ENCODE results near the gene ADRA2A. TPM values are rescaled to one million over a fixed set of nuclear protein-coding genes. Genes with fewer than 3 reads are reported as not detected.

ADRA2A gene
- polyA plus RNA-seq, 3 donors: 3.9 to 99.6 (median 10.6) TPM

GRCh38 chr10:111081595-111081994, 4.8 kb downstream of the ADRA2A start:
- 90 to 99% (median 91%) methylated on average over 5 to 6 of the region's 6 CpGs for WGBS, 3 donors
- H3K27ac ChIP-seq (ENCODE audit: low read depth, low read length): no peak overlapping the region

GRCh38 chr10:111082102-111082975, 5.5 kb downstream of the ADRA2A start:
- H3K27ac ChIP-seq (ENCODE audit: low read depth, low read length): no peak overlapping the region
- 58 to 70% (median 60%) methylated on average over 9 to 12 of the region's 12 CpGs for WGBS, 3 donors

DNA sequence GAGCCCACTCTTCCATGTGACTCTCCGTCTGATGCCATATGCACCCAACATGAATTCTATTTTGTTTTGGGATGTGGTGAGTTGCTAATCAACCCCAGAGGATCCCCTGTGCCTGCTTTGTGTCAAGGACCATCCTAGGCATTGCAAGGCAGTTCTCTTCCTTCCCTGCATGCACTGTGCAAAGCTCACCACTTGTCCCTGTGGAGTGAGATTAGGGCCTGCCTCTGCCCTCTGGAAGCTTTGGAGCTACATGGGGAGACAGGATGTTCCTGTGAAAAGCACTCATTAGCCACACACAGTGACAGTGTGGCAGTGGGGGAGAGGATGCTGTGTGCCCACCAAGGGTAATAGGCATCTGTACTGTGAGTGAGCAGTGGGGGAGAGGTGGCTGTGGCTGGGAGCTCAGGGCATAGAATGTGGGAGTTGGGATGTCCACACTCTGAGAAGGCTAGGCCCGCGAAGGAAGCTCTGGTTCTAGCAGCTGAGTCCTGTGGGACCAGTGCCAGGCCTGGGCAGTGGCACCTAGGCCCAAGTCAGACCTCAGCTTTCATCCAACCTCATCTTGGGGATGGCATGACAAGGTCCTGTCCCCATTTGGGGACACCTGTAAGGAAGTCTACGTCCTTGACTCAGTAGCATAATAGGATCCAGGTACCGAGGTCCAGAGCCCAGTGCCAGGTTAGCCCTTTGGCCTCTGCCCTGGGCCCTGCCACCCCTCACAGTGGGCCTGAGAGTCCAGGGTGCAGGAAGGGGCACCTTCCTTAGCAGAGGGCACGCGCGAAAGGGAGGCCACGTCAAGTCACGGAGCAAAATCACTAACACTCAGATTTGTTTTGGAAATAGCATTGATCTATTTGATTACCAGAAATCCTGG, 6.6 kb downstream of the ADRA2A start:
- H3K27ac ChIP-seq (ENCODE audit: low read depth, low read length): no peak overlapping the region
- WGBS, 3 donors: 96 to 98% (median 97%) methylated on average over 10 of the region's 10 CpGs

DNA sequence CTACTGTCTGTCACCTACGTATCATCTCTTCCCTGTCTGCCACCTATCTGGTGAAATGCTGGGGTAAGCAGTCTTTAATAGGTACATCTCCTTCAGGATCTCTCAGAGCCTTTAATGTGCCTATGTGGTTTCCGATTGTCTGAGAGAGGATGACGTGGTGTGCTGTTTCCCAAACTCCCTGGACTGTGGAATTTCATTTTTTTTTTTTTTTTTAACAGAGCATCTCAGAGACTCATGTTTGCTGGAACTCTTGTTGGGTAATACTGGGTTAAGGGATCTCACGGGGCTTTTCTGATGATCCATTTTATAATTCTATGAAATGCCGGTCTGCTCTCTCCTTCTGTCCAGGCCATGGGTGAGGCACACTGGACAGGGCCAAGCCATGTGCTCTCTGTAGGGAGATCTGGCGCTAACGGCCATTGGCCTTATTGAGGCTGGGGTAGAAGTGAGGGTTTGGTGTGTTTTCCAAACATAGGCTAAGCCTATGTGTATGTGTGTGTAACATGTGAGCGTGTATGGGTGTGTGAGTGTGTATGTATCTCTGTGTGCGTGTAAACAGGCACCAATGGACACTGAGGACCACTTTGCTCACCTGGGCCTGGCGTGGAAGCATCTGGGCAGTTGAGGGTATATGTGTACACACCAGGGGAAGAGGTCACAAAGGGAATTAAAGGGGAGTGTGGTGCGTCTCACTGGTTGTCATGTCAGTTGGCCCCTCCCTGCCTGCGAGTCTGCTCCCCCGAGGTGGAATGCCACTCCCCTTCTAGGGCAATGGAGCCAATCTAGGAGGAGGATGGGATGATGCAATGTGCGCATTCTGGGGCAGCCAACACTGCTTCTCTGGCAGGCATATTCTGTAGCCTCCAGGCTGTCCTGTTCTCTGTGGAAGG, 7.8 kb downstream of the ADRA2A start:
- 72 to 91% (median 82%) methylated on average over 14 of the region's 14 CpGs for WGBS, 3 donors
- H3K27ac ChIP-seq (ENCODE audit: low read depth, low read length): no peak overlapping the region

DNA sequence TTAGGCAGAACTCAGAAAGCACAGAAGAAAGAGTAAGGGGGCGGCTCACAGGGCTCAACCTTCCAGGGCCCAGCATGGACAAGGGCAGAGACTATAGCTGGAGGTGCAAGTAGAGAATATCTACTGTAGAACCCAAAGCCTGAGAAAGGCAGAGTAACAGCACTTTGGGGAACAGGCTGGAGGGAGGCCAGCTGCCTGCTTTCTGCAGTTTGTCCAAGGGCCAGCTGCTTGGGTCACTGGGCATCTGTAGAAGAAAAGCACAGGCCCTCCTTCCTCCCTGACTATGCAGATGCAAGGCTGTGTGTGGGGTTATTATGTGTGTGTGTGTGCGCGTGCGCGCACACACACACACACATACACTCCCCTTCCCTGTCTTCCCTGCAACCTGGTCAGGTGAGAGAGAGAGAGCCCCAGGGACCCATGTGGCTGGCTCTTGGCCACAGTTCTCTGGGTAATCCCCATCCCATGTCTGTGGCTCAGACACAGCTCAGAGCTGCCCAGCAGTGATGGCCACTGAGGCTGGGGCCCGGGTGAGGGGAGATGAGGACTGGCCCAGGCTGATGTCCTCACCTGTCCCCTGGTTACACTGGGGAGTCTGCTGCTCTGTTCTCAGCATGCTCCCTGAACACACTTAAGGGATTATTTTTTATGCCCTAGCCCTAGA, 9.0 kb downstream of the ADRA2A start:
- 76 to 93% (median 82%) methylated on average over 3 to 6 of the region's 6 CpGs for WGBS, 3 donors
- no peak overlapping the region for H3K27ac ChIP-seq (ENCODE audit: low read depth, low read length)

DNA sequence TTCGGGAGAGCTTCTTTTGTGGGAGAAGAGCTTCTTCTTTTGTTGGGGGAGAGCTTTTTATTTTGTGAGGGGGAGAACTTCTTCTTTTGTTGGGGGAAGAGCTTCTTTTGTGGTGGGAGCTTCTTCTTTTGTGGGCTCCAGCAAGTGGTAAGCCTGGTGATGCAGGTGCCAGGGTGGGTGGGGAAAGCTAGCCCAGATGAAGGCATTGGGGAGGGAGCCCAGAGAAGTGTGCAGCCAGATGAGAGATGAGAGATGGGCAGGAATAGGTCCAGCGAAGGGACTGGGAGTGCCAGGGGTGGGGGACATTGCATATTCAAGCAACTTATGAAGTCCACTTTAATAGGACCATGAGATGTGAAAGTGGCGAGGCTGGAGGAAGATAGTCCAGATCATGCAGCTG, 9.7 kb downstream of the ADRA2A start:
- 58 to 67% (median 60%) methylated on average over 3 of the region's 3 CpGs for WGBS, 3 donors
- H3K27ac ChIP-seq (ENCODE audit: low read depth, low read length): no peak overlapping the region

- 85 to 96% (median 93%) methylated on average over 11 of the region's 11 CpGs for WGBS, 3 donors
Observed at GRCh38 chr10:111087331-111087756, 10.5 kb downstream of the ADRA2A start.

GRCh38 chr10:111087968-111088505, 11.2 kb downstream of the ADRA2A start:
- WGBS, 3 donors: 89 to 96% (median 92%) methylated on average over 4 of the region's 4 CpGs
- no peak overlapping the region for H3K27ac ChIP-seq (ENCODE audit: low read depth, low read length)

More at GRCh38 chr10:111087331-111087756, 10.5 kb downstream of the ADRA2A start:
- H3K27ac ChIP-seq (ENCODE audit: low read depth, low read length): no peak overlapping the region

GRCh38 chr10:111089293-111089692, 12.5 kb downstream of the ADRA2A start:
- WGBS, 3 donors: 90 to 100% (median 93%) methylated on average over 3 of the region's 3 CpGs
- no peak overlapping the region for H3K27ac ChIP-seq (ENCODE audit: low read depth, low read length)

DNA sequence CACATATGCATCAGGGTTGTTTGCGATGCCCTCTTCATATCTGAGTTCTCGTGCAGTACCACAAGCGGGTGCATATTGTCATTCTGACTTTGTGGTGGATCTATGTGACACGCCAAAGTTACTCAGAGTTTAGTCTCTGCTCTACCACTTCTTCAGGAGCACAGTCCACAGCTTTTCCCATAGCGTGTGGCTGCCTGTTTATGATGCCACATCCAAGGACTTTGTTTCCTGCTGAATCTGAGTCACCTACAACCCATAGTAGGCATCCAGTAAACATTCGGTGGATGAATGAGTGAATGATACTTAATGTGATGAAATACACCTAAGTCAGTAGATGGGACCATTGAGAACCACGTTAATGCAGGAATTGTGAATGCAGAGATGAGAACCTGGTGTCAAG, 15.0 kb downstream of the ADRA2A start:
- 86 to 93% (median 87%) methylated on average over 7 of the region's 7 CpGs for WGBS, 3 donors
- H3K27ac ChIP-seq (ENCODE audit: low read depth, low read length): no peak overlapping the region

DNA sequence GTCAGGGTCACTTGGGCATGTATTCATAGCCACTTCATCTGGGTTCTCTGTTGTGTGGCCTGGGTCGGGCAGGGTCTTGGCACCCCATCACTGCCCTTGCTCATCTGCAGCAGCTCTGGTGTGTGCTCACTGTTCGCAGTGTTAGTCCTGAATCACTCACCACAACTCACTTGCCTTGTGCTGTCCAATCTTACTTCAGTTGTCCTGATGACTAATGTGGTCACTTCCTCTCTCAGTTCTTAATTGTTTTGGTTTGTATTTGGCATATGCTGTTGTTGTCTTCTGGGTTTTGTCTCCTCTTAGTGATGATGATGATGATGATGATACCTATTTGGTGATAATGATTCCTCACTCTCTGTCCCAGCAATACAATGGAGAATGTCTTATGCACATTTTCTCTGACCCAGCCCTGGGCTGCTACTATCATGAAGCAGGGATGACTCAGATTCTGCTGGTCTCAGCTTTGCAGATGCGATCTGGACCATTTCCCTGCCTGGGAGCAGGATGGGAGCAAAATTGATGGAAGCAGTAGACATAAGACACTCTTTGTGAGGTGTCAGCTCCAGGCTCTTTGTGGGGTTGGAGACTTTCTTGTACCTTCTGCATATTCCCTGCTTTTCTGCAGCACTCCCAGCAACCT, 17.0 kb downstream of the ADRA2A start:
- no peak overlapping the region for H3K27ac ChIP-seq (ENCODE audit: low read depth, low read length)
- 76 to 95% (median 81%) methylated on average over 3 of the region's 3 CpGs for WGBS, 3 donors

GRCh38 chr10:111098679-111099437, 22.0 kb downstream of the ADRA2A start:
- 68 to 80% (median 78%) methylated on average over 1 of the region's 1 CpG for WGBS, 3 donors
- H3K27ac ChIP-seq (ENCODE audit: low read depth, low read length): no peak overlapping the region

GRCh38 chr10:111100198-111100597, 23.4 kb downstream of the ADRA2A start:
- H3K27ac ChIP-seq (ENCODE audit: low read depth, low read length): no peak overlapping the region
- 57 to 86% (median 68%) methylated on average over 5 of the region's 5 CpGs for WGBS, 3 donors

GRCh38 chr10:111101796-111102195, 25.0 kb downstream of the ADRA2A start:
- WGBS, 3 donors: 89 to 93% (median 89%) methylated on average over 4 of the region's 4 CpGs
- H3K27ac ChIP-seq (ENCODE audit: low read depth, low read length): no peak overlapping the region

DNA sequence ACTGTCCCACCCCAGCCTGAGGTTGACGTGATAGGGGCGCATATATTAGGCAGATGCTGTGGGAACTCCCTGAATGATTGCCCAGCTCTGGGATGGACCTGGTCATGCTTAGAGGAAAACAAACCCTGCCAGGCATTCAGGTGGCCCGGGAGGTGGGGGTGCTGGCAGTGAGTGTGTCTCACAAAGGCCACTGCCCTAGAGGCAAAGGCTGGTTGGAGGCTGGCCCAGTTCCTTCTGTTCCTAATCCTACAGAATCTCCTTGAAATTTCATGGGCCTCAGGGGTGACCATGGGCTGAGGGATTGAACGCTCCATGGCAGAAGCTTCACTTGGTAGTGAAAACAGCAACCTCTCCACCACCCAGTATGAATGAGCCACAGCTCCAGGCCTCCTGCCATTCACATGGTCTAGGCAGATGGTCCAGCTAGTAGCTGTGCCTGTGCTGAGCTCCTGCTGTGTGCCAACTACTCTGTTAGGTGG, 25.6 kb downstream of the ADRA2A start:
- H3K27ac ChIP-seq (ENCODE audit: low read depth, low read length): no peak overlapping the region
- WGBS, 3 donors: 79 to 90% (median 88%) methylated on average over 4 of the region's 4 CpGs

DNA sequence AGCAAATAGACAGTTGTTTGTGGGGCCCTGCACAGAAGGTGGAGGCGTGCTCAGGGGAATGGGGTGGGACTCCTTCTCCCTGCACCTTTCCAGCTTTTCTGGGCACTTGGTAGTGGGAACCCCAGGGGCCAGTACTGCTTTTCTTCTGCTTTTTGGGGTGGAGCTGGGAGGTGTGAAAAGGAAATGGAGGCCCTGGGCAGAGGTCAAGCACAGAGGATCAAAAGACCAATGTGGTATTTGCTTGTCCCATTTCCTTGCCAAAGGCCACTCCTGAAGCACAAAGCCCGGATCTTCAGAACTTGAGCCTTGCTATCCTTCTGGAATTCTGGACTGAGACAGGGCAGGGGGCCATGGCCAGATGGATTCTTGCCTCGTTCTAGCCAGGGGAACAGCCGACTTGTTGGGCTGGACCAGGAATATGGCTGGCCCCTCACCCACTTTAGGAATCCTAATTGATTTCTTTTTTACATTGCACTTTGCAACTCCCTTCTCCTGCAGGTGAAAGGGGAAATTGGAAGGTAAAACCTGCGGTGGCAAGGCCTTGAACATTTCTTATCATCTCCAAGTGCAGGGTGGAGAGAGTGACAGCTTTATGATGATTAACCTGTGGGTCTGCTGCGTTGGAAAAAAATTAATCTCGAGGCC, 26.5 kb downstream of the ADRA2A start:
- 30 to 59% (median 53%) methylated on average over 7 of the region's 7 CpGs for WGBS, 3 donors
- no peak overlapping the region for H3K27ac ChIP-seq (ENCODE audit: low read depth, low read length)
